ENCODE data around the gene NEK3.
A peak's percentile ranks its signal among the peaks of the same experiment; 100 is the strongest.
"Not testable (repeated sequence)": the region's sequence is repeated elsewhere in the genome, so short reads cannot be mapped to it uniquely, and the experiment has no call there.

NEK3 gene

DNA sequence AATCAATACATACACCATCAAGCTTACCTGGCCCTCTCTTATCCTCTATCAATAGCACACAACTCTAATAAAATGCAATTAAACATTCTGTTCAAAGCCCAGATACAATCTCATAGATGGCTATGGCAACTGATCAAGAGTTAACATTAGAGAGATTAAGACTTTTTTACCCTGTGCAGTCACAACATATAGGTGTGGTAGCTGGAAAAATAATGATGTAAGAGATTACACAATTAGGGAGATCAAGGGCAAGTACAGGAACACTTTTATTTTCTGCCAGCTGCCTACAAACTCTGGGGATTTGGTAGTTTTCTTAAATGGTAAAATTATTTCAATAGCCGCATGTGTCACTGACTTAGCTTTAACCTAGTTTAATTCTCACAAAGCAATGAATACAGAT is 12.3 kb upstream of the NEK3 start:
- H3K27ac ChIP-seq (ENCODE audit: low read depth, low read length); H3K4me1 ChIP-seq (ENCODE audit: control insufficient read depth in 5 of 5, insufficient read depth in 5 of 5, low read length in 5 of 5); H3K27me3 ChIP-seq (ENCODE audit: control insufficient read depth in 5 of 5, insufficient read depth in 4 of 5, low read length in 5 of 5); H3K9me3 ChIP-seq (ENCODE audit: control insufficient read depth in 5 of 5, low read length in 5 of 5); H3K4me3 ChIP-seq (ENCODE audit: low read depth in 1 of 5, low read length in 5 of 5); H3K9ac ChIP-seq (ENCODE audit: low read length in 5 of 5): not testable (repeated sequence)
- H3K36me3 ChIP-seq (ENCODE audit: control insufficient read depth in 5 of 5, insufficient read depth in 5 of 5, low read length in 5 of 5): peaks cover 15 to 45% (median 34%) of the 10 kb centered on the region in 5 donors

DNA sequence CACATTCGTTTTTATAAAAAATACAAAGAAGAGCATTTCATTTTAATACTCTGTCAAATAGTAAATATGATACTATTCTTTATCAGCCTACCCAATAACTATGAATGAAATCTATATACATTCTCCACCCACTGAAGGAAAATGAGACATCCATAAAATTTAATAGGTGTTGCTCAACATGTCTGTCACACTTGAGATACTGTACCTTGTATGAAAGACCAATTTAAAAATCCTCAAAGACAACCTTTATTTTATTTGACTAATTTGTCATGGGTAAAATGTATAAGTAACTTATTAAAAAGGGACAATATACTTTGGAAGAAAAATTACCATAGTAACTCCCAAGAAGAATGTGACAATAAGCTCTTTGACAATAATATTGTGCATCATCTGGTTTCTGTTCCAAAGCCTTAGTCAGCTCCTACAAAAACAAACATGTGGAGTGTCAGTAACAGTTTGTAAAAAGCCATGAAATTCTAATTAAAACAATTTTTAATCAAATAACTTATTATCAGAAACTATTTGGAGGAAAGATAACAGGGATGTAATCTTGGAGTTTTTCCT is 11.5 kb upstream of the NEK3 start:
- H3K9ac ChIP-seq (ENCODE audit: low read length in 5 of 5); H3K4me3 ChIP-seq (ENCODE audit: low read depth in 1 of 5, low read length in 5 of 5); H3K4me1 ChIP-seq (ENCODE audit: control insufficient read depth in 5 of 5, insufficient read depth in 5 of 5, low read length in 5 of 5); H3K9me3 ChIP-seq (ENCODE audit: control insufficient read depth in 5 of 5, low read length in 5 of 5); H3K27ac ChIP-seq (ENCODE audit: low read depth, low read length); H3K27me3 ChIP-seq (ENCODE audit: control insufficient read depth in 5 of 5, insufficient read depth in 4 of 5, low read length in 5 of 5): not testable (repeated sequence)
- H3K36me3 ChIP-seq (ENCODE audit: control insufficient read depth in 5 of 5, insufficient read depth in 5 of 5, low read length in 5 of 5): peaks cover 14 to 45% (median 34%) of the 10 kb centered on the region in 5 donors

DNA sequence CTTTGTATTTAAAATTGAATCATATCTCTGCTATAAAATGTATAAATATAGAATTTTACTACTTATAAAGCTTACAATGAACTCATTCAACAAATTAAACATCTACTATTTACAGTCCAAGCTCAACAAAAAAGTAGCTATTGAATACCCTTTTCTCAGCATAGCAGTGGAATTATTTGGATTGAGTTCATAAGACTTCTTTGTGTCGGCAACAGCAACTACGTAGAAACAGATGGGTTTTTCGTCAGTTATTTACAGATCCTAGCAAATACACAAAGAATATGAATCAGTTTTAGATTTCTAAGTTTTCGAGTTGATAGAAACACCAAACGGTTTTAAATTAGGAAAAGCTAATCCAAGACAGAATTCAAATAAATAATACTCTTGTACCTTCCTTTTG is 10.4 kb upstream of the NEK3 start:
- H3K36me3 ChIP-seq (ENCODE audit: control insufficient read depth in 5 of 5, insufficient read depth in 5 of 5, low read length in 5 of 5): peaks cover 11 to 46% (median 27%) of the 10 kb centered on the region in 5 donors
- peaks cover 0 to 6% (median 3%) of the 10 kb centered on the region in 5 donors for H3K4me1 ChIP-seq (ENCODE audit: control insufficient read depth in 5 of 5, insufficient read depth in 5 of 5, low read length in 5 of 5)
- H3K27me3 ChIP-seq (ENCODE audit: control insufficient read depth in 5 of 5, insufficient read depth in 4 of 5, low read length in 5 of 5): no peaks in the 10 kb centered on the region
- H3K9me3 ChIP-seq (ENCODE audit: control insufficient read depth in 5 of 5, low read length in 5 of 5): no peaks in the 10 kb centered on the region
- no peak overlapping the region for H3K4me3 ChIP-seq (ENCODE audit: low read depth in 1 of 5, low read length in 5 of 5)
- no peak overlapping the region for H3K9ac ChIP-seq (ENCODE audit: low read length in 5 of 5)
- no peak overlapping the region for H3K27ac ChIP-seq (ENCODE audit: low read depth, low read length)

DNA sequence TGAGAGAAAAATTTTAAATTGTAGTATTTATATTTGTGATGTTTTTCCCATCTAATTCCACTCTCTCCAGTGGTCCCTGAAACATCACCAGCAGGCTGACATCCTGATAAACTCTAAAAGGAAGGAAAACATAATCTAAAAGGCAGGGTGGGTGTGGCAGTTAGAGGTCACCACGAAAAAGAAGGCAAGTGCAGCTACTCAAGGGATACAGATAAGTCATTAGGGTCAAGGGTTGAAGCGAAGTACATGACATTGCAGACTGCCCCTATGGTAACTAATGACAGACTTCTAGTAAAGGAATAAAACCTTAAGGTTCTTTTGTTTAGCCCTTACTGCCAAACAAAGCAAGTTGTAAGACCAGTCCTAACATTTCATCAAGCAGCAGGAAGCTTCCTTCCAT is 6.0 kb upstream of the NEK3 start:
- Histone ChIP-seq H3K36me3 (ENCODE audit: control insufficient read depth in 5 of 5, insufficient read depth in 5 of 5, low read length in 5 of 5) (peaks cover 6 to 31% (median 13%) of the 10 kb centered on the region in 5 donors), H3K9ac (ENCODE audit: low read length in 5 of 5) (no peak overlapping the region), H3K27ac (ENCODE audit: low read depth, low read length) (no peak overlapping the region), H3K27me3 (ENCODE audit: control insufficient read depth in 5 of 5, insufficient read depth in 4 of 5, low read length in 5 of 5) (no peaks in the 10 kb centered on the region), H3K4me1 (ENCODE audit: control insufficient read depth in 5 of 5, insufficient read depth in 5 of 5, low read length in 5 of 5) (peaks cover 0 to 27% (median 8%) of the 10 kb centered on the region in 5 donors), H3K9me3 (ENCODE audit: control insufficient read depth in 5 of 5, low read length in 5 of 5) (no peaks in the 10 kb centered on the region), H3K4me3 (ENCODE audit: low read depth in 1 of 5, low read length in 5 of 5) (no peak overlapping the region)

DNA sequence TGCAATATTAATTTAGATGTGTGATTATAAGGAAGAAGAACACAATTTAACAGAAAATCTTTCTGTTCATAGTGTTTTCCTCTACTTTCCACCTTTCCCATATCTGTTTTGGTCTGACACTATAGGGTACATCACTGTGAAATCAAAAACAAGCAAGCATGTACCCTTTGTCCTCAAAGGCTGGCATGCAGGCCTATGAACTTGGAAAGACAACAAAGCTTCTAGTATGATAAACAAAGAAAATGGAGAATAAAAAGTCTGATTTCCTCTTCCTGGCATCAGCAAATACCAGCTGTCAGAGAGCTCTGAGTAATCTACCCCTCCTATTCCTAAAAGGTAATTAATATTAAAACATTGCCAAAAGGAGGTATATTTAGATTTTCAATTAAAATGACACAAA is 5.6 kb upstream of the NEK3 start:
- Histone ChIP-seq H3K36me3 (ENCODE audit: control insufficient read depth in 5 of 5, insufficient read depth in 5 of 5, low read length in 5 of 5) (peaks cover 6 to 28% (median 13%) of the 10 kb centered on the region in 5 donors), H3K4me1 (ENCODE audit: control insufficient read depth in 5 of 5, insufficient read depth in 5 of 5, low read length in 5 of 5) (peaks cover 0 to 29% (median 10%) of the 10 kb centered on the region in 5 donors), H3K9me3 (ENCODE audit: control insufficient read depth in 5 of 5, low read length in 5 of 5) (no peaks in the 10 kb centered on the region), H3K27me3 (ENCODE audit: control insufficient read depth in 5 of 5, insufficient read depth in 4 of 5, low read length in 5 of 5) (no peaks in the 10 kb centered on the region), H3K9ac (ENCODE audit: low read length in 5 of 5) (no peak overlapping the region), H3K27ac (ENCODE audit: low read depth, low read length) (no peak overlapping the region), H3K4me3 (ENCODE audit: low read depth in 1 of 5, low read length in 5 of 5) (no peak overlapping the region)

DNA sequence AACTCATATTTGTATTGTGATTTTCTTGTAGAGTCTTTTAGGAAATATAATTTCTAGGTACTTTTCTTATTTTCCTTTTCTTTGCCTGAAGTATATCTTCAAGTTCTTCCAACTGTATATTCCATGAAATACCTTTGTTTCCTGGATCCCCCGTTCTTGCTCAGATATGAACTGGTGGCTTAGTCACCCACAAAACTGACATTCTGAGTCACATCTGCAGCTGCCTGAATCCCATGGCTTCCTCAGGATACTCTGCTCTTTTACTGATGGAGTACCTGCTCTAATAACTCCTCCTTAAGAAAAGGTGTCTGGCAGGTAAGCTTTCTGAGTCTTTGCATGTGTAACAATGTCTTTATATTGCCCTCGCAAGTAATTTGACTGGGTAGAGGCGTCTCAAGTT is 4.5 kb upstream of the NEK3 start:
- H3K9me3 ChIP-seq (ENCODE audit: control insufficient read depth in 5 of 5, low read length in 5 of 5); H3K27me3 ChIP-seq (ENCODE audit: control insufficient read depth in 5 of 5, insufficient read depth in 4 of 5, low read length in 5 of 5); H3K9ac ChIP-seq (ENCODE audit: low read length in 5 of 5); H3K27ac ChIP-seq (ENCODE audit: low read depth, low read length); H3K4me3 ChIP-seq (ENCODE audit: low read depth in 1 of 5, low read length in 5 of 5): not testable (repeated sequence)
- Histone ChIP-seq H3K36me3 (ENCODE audit: control insufficient read depth in 5 of 5, insufficient read depth in 5 of 5, low read length in 5 of 5) (peaks cover 5 to 22% (median 11%) of the 10 kb centered on the region in 5 donors), H3K4me1 (ENCODE audit: control insufficient read depth in 5 of 5, insufficient read depth in 5 of 5, low read length in 5 of 5) (peaks cover 0 to 34% (median 15%) of the 10 kb centered on the region in 5 donors)

DNA sequence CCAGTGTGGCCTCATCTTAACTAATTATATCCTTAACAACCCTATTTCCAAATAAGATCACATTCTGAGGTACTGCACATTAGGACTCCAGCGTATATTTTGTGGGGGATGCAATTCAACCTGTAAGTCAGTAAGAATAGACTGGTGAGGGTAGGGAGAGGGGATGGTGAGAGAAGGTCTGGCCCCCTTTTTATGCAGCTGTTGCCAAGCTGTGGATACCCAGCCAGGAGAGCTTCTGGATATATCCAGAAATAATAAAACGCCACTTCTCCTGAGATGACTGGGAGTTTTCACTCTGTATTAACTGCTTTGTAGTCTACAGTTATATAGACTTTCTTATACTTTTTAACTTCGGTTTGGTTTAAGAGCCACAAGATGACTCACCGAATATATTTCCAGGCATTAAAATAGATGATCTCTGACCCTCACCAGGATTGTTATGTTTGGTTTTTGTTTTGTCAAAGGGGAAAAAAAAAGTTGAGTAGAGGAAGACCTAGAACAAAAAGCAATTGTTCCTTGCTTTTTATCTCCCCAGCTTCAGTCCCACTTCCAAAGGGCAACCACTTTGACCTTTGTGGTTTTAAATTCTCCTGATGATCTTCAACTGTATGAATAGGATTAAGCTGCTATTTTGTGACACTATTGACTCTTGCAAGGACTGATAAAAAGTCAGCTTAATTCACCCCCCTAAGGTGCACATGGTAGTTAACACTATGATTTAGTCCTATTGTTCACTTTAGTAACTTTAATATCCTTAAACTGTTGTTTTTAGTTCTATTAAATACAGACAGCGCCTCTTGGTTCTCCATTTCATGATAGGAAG is 3.1 kb upstream of the NEK3 start:
- Histone ChIP-seq H3K4me1 (ENCODE audit: control insufficient read depth in 5 of 5, insufficient read depth in 5 of 5, low read length in 5 of 5) (peaks cover 0 to 43% (median 21%) of the 10 kb centered on the region in 5 donors), H3K36me3 (ENCODE audit: control insufficient read depth in 5 of 5, insufficient read depth in 5 of 5, low read length in 5 of 5) (peaks cover 2 to 11% (median 4%) of the 10 kb centered on the region in 5 donors), H3K9ac (ENCODE audit: low read length in 5 of 5) (no peak overlapping the region), H3K9me3 (ENCODE audit: control insufficient read depth in 5 of 5, low read length in 5 of 5) (no peaks in the 10 kb centered on the region), H3K27me3 (ENCODE audit: control insufficient read depth in 5 of 5, insufficient read depth in 4 of 5, low read length in 5 of 5) (no peaks in the 10 kb centered on the region), H3K4me3 (ENCODE audit: low read depth in 1 of 5, low read length in 5 of 5) (no peak overlapping the region), H3K27ac (ENCODE audit: low read depth, low read length) (peak overlapping the region; percentile 43)

DNA sequence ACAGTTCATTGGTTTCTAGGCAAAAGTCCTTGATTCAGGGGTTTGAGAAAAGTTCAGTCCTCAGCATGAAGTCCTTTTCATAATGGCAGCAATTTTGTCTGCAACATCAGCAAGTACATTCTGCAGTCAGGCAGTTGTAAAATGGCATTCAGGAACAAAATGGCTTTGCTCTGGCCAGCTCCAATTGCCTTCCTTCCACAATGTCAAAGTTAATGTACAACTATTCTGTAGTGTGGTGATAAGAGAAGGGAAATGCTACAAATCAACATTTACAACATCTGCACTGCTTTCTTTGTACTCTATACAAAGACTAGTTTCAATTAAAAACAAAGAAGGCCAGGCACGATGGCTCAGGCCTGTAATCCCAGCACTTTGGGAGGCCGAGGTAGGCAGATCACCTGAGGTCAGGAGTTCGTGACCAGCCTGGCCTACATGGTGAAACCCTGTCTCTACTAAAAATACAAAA is 1.8 kb upstream of the NEK3 start:
- H3K9me3 ChIP-seq (ENCODE audit: control insufficient read depth in 5 of 5, low read length in 5 of 5): no peaks in the 10 kb centered on the region
- peaks cover 0 to 48% (median 21%) of the 10 kb centered on the region in 5 donors for H3K4me1 ChIP-seq (ENCODE audit: control insufficient read depth in 5 of 5, insufficient read depth in 5 of 5, low read length in 5 of 5)
- no peak overlapping the region for H3K9ac ChIP-seq (ENCODE audit: low read length in 5 of 5)

DNA sequence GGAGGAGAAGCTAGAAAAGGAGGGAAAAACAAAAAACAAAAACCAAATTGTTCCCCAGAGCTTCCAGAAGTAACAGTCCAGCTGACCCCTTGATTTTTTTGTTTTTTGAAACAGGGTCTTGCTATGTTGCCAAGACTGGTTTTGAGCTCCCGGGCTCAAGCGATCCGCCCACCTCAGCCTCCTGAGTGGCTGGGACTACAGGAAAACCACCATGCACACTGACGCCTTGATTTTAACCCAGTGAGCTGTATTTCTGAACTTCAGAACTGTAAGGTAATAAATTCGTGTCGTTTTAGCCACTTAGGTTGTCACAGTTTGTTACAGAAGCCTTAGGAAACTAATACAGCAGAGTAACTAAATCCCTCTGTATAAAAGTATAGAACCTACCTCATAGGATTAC is 1.1 kb upstream of the NEK3 start:
- H3K9ac ChIP-seq (ENCODE audit: low read length in 5 of 5): no peak overlapping the region
- H3K9me3 ChIP-seq (ENCODE audit: control insufficient read depth in 5 of 5, low read length in 5 of 5): no peaks in the 10 kb centered on the region
- peaks cover 0 to 46% (median 21%) of the 10 kb centered on the region in 5 donors for H3K4me1 ChIP-seq (ENCODE audit: control insufficient read depth in 5 of 5, insufficient read depth in 5 of 5, low read length in 5 of 5)
- no peak overlapping the region for H3K4me3 ChIP-seq (ENCODE audit: low read depth in 1 of 5, low read length in 5 of 5)
- H3K27ac ChIP-seq (ENCODE audit: low read depth, low read length): no peak overlapping the region
- peaks cover 0 to 2% (median 1%) of the 10 kb centered on the region in 5 donors for H3K36me3 ChIP-seq (ENCODE audit: control insufficient read depth in 5 of 5, insufficient read depth in 5 of 5, low read length in 5 of 5)
- H3K27me3 ChIP-seq (ENCODE audit: control insufficient read depth in 5 of 5, insufficient read depth in 4 of 5, low read length in 5 of 5): no peaks in the 10 kb centered on the region

More for the DNA sequence above, 1.8 kb upstream of the NEK3 start:
- Histone ChIP-seq H3K4me3 (ENCODE audit: low read depth in 1 of 5, low read length in 5 of 5) (no peak overlapping the region), H3K36me3 (ENCODE audit: control insufficient read depth in 5 of 5, insufficient read depth in 5 of 5, low read length in 5 of 5) (peaks cover 0 to 5% (median 2%) of the 10 kb centered on the region in 5 donors), H3K27me3 (ENCODE audit: control insufficient read depth in 5 of 5, insufficient read depth in 4 of 5, low read length in 5 of 5) (no peaks in the 10 kb centered on the region), H3K27ac (ENCODE audit: low read depth, low read length) (no peak overlapping the region)

DNA sequence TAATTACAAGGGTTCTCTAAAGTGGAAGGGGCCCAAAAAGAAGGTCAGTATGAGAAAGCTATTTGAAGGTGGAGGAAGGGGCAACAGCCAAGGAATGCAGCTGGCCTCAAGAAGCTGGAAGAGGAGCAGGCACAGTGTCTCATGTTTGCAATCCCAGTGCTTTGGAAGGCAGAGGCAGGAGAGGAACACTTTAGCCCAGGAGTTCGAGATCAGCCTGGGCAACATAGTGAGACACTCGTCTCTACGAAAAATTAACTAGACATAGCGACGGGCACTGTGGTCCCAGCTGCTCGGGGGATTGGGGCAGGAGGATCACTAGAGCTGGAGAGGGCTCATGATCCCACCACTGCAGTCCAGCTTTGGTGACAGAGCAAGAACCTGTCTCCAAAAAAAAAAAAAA is 656 bp upstream of the NEK3 start:
- H3K27ac ChIP-seq (ENCODE audit: low read depth, low read length): peak overlapping the region; percentile 72
- no peaks in the 10 kb centered on the region for H3K9me3 ChIP-seq (ENCODE audit: control insufficient read depth in 5 of 5, low read length in 5 of 5)
- H3K36me3 ChIP-seq (ENCODE audit: control insufficient read depth in 5 of 5, insufficient read depth in 5 of 5, low read length in 5 of 5): no peaks in the 10 kb centered on the region
- H3K27me3 ChIP-seq (ENCODE audit: control insufficient read depth in 5 of 5, insufficient read depth in 4 of 5, low read length in 5 of 5): no peaks in the 10 kb centered on the region
- H3K4me3 ChIP-seq (ENCODE audit: low read depth in 1 of 5, low read length in 5 of 5): peak overlapping the region; percentile 71 to 91 (median 85)
- peak overlapping the region in 1 of 5 donors; percentile 78 for H3K9ac ChIP-seq (ENCODE audit: low read length in 5 of 5)
- H3K4me1 ChIP-seq (ENCODE audit: control insufficient read depth in 5 of 5, insufficient read depth in 5 of 5, low read length in 5 of 5): peaks cover 0 to 42% (median 20%) of the 10 kb centered on the region in 5 donors
